ENCODE results near the gene NUP62.

DNA sequence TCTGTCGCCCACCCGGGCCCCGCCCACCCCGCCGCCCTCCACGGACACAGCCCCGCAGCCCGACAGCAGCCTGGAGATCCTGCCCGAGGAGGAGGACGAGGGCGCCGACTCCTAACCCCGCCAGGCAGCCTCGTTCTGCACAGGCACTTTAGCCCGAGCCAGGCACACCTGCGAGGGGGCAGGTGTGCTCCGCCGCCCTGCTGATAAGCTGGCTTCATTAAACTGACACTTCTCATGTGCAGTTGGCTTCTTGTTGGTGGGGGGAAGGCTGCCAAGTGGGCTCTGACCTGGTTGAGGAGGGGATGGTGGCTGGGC, 40.8 kb downstream of the NUP62 start:
- TF ChIP-seq SUZ12 (IDR thresholded peaks at IDR 0.05; ENCODE audit: extremely low read depth, insufficient read depth, insufficient read length) (no peak), ZNF274 (IDR thresholded peaks at IDR 0.05; ENCODE audit: low read depth, low read length) (no peak), YY1 (IDR thresholded peaks at IDR 0.05; ENCODE audit: insufficient read depth, insufficient read length) (no peak)
